Heart left ventricle (tissue), 16 donors: Measurements from ENCODE around the gene DTWD2. TPM values are rescaled to one million over a fixed set of nuclear protein-coding genes. Genes with fewer than 3 reads are reported as not detected.
"Not testable (repeated sequence)": the region's sequence is repeated elsewhere in the genome, so short reads cannot be mapped to it uniquely, and the experiment has no call there.

Source experiments
- ATAC-seq, 4 donors: fragments of 200-7000 bp; cut with Tn5 transposase; one replicate each; pipeline ENCODE4 v1.9.1; 2020 to 2022; ENCODE audit warnings: moderate library complexity in 4 of 4, mild to moderate bottlenecking in 3 of 4, moderate number of reproducible peaks in 1 of 4
- DNase-seq, 5 donors: peaks; one replicate each; pipeline ENCODE4 v3.0.0-alpha.2; 2020
- H3K27ac ChIP-seq, 12 donors: fragments of 200-600 bp; sonication (generic) in 4 of 12; one replicate each; pipeline versions ENCODE4 v1.5.0 to v1.8.0; 2016 to 2022; ENCODE audit warnings: mild to moderate bottlenecking in 2 of 12
- H3K27me3 ChIP-seq, 9 donors: fragments of 200-600 bp; sonication (generic) in 2 of 9; one replicate each; pipeline versions ENCODE4 v1.5.1 to v1.8.0; 2016 to 2022; ENCODE audit warnings: mild to moderate bottlenecking in 3 of 9
- H3K36me3 ChIP-seq, 9 donors: fragments of 200-600 bp; sonication (generic) in 2 of 9; one replicate each; pipeline versions ENCODE4 v1.5.0 to v1.8.0; 2018 to 2022; ENCODE audit warnings: mild to moderate bottlenecking in 2 of 9
- H3K4me1 ChIP-seq, 12 donors: fragments of 200-600 bp; sonication (generic) in 4 of 12; one replicate each; pipeline versions ENCODE4 v1.5.0 to v1.8.0; 2016 to 2022; ENCODE audit warnings: mild to moderate bottlenecking in 3 of 12
- H3K4me3 ChIP-seq, 12 donors: fragments of 200-600 bp; sonication (generic) in 4 of 12; one replicate each; pipeline versions ENCODE4 v1.5.0 to v1.8.0; 2017 to 2022; ENCODE audit warnings: mild to moderate bottlenecking in 9 of 12, moderate library complexity in 4 of 12
- H3K9me3 ChIP-seq, 12 donors: fragments of 200-600 bp; sonication (generic) in 4 of 12; one replicate each; pipeline versions ENCODE4 v1.5.0 to v1.8.0; 2016 to 2022; ENCODE audit warnings: mild to moderate bottlenecking in 1 of 12
- CTCF ChIP-seq, 12 donors: fragments of 200-600 bp; sonication (generic) in 4 of 12; IDR thresholded peaks; one replicate each; pipeline versions ENCODE4 v1.5.0 to v1.8.0; 2018 to 2022; ENCODE audit warnings: antibody characterized with exemption in 12 of 12, mild to moderate bottlenecking in 5 of 12
- POLR2A ChIP-seq, 2 donors: fragments of 450-650 bp; IDR thresholded peaks; one replicate each; pipeline ENCODE4 v1.6.1; 2017; ENCODE audit warnings: antibody characterized with exemption in 2 of 2, mild to moderate bottlenecking in 2 of 2, moderate library complexity in 2 of 2
- WGBS, 4 donors: extraction: QIAGEN DNeasy Blood & Tissue Kit in 2 of 4; methylation state at CpG; one replicate each; pipeline versions ENCODE4 v1.1.5 to v1.1.7; 2013 to 2018; 5-methylcytosine and 5-hydroxymethylcytosine counted together
- intact Hi-C, 10 donors: fragments of 100-400 bp; cut with DNase I; formaldehyde crosslinking; loops; one replicate each; pipeline versions ENCODE4 v1.11.1 to v1.14.2; 2022
- polyA plus RNA-seq, 2 donors: library from polyadenylated mRNA; stranded (reverse); fragments of 200-250 nt; gene quantifications; one replicate each; pipeline ENCODE4 v1.2.3, GENCODE V29; 2013
- total RNA-seq, 9 donors: library from RNA; depleted of rRNA in 2 of 9; stranded (reverse); fragments of >200 nt in 2 of 9; fragmentation: NEBNext Ultra II Directional in 3 of 9; extraction: Animal tissue kit (Norgen Biotek cat#: 25700) in 3 of 9; gene quantifications; one replicate each; pipeline versions ENCODE4 v1.1.0 to v1.2.4, GENCODE V29; 2016 to 2023
- donor health status: ischemic (EF 13 %, LVEDD 7.1; RV severe dilation, severe dysfunction).
- donor health status: healthy with polysubstance abuse.
- donor health status: DM: no; HTN: yes; CAD: no.
- donor health status: DM: no; HTN: no; CAD: no.
- donor health status: ischemic (EF 25% LVEDD 6.9; RV normal size, moderate dysfunction).
- donor health status: ischemic (EF 25% LVEDD 5.7; RV mildly dilated, moderate dysfunction).
- donor health status: healthy.
- donor health status: DM: yes; HTN: yes; CAD: no.
- donor health status: ischemic (EF 35%, LVEDD 5.7; RV mildly dilated, moderate dysfunction).
- donor health status: nonischemic (EF 11% LVEDD 7.7; RV severe dilation, severe dysfunction).
- donor health status: DM: yes; HTN: yes; CAD: no.
- donor health status: PGD.
- donor health status: ischemic (EF 29% LVEDD 5.4; RV normal size, mild dysfunction).
- donor health status: nonischemic (EF 23%, LVEDD 6.1; RV moderate dilation, normal function).

The DTWD2 gene
- total and polyA plus RNA-seq, 11 donors = 3.2 to 16.0 (median 11.7) TPM

GRCh38 chr5:119011186-119011585, 22.8 kb upstream of the DTWD2 start:
- TF ChIP-seq POLR2A (IDR thresholded peaks at IDR 0.05) = no peak
- TF ChIP-seq CTCF (IDR thresholded peaks at IDR 0.05) = no peak

DNA sequence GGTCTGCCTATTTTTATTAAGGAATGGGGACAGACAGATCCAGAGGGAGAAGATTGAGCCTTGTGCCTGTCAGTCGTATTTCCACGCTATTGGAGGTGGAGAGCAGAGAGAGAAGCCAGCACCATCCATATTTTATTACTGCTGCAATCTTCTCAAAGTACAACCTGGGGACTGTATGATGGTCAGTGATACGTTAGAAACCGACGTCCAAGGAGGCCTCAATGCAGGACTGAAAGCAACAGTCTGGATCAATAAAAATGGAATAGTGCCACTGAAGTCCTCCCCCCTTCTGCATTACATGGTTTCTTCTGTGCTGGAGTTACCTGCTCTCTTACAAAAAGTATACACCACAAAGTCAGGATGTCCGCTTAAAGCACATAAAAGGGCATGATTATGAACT, 21.9 kb upstream of the DTWD2 start:
- intact Hi-C loops = no loop called here
- no peak overlapping the region for H3K4me3 ChIP-seq
- no peak for ATAC-seq
- no peaks in the 10 kb centered on the region for H3K9me3 ChIP-seq
- H3K4me1 ChIP-seq = no peaks in the 10 kb centered on the region
- H3K36me3 ChIP-seq = no peaks in the 10 kb centered on the region
- no peaks in the 10 kb centered on the region for H3K27me3 ChIP-seq
- TF ChIP-seq CTCF (IDR thresholded peaks at IDR 0.05) (no peak), POLR2A (IDR thresholded peaks at IDR 0.05) (no peak)
- no peak for DNase-seq
- 91 to 95% (median 93%) methylated on average over 6 of the region's 6 CpGs for WGBS, 4 donors
- no peak overlapping the region for H3K27ac ChIP-seq

More at GRCh38 chr5:119011186-119011585, 22.8 kb upstream of the DTWD2 start:
- DNase-seq = no peak
- H3K4me1 ChIP-seq = no peaks in the 10 kb centered on the region
- 92 to 96% (median 94%) methylated on average over 12 to 13 of the region's 13 CpGs for WGBS, 4 donors
- no peak overlapping the region for H3K27ac ChIP-seq
- H3K9me3 ChIP-seq = no peaks in the 10 kb centered on the region
- intact Hi-C loops = no loop called here
- no peak for ATAC-seq
- H3K4me3 ChIP-seq = no peak overlapping the region
- H3K36me3 ChIP-seq = no peaks in the 10 kb centered on the region
- no peaks in the 10 kb centered on the region for H3K27me3 ChIP-seq

DNA sequence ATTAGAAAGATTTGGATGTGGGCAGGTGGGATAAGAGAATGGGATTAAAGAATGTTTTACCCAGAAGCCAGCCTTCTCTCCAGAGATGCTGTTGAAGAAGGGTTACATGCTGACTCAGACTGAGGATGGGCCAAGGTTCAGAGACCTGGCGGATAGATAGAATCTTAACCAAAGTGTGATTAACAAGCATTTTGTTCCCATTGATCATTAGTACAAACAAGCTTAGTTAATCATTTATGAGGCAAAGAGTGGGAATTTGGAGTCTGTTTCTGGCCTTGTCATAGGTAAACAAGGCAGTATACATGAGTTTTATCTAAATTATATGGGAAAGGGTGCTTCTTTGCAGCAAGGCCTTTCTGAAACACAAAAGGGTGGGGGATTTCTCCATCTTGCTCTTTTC, 20.8 kb upstream of the DTWD2 start:
- no peaks in the 10 kb centered on the region for H3K27me3 ChIP-seq
- DNase-seq (no peak), ATAC-seq (no peak)
- no peaks in the 10 kb centered on the region for H3K4me1 ChIP-seq
- 88 to 98% (median 94%) methylated on average over 1 of the region's 1 CpG for WGBS, 4 donors
- H3K27ac ChIP-seq = no peak overlapping the region
- H3K4me3 ChIP-seq = no peak overlapping the region
- TF ChIP-seq CTCF (IDR thresholded peaks at IDR 0.05) (no peak), POLR2A (IDR thresholded peaks at IDR 0.05) (no peak)
- no peaks in the 10 kb centered on the region for H3K9me3 ChIP-seq
- intact Hi-C loops = no loop called here
- H3K36me3 ChIP-seq = no peaks in the 10 kb centered on the region

DNA sequence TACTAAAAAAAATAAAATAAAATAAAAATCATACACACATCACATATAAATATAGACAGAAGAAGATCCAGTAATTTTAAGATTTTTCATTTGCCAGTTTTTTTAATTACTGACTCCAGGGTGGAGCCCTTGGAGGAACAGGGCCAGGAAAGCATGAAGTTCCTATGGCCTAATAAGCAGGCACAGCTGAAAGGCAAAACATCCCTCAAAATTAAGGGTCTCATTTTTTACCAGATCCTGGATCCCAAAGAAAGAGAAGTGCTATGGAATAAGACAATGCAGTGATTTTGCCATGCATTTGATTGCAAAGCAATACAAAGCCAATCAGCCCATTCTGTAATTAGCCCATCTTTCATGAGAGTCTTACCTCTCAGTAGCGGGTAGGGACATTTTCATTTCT, 11.3 kb upstream of the DTWD2 start:
- no peak for TF ChIP-seq POLR2A (IDR thresholded peaks at IDR 0.05)
- TF ChIP-seq CTCF (IDR thresholded peaks at IDR 0.05) = no peak
- ATAC-seq = no peak

DNA sequence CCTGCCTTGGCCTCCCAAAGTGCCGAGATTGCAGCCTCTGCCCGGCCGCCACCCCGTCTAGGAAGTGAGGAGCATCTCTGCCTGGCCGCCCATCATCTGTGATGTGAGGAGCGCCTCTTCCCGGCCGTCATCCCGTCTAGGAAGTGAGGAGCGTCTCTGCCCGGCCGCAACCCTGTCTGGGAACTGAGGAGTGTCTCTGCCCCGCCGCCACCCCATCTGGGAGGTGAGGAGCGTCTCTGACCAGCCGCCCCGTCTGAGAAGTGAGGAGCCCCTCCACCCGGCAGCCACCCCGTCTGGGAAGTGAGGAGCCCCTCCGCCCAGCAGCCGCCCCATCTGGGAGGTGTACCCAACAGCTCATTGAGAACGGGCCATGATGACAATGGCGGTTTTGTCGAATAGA, 10.5 kb upstream of the DTWD2 start:
- H3K9me3 ChIP-seq = peaks cover 0 to 16% (median 7%) of the 10 kb centered on the region in 12 donors
- H3K27ac ChIP-seq, H3K36me3 ChIP-seq, H3K27me3 ChIP-seq, H3K4me3 ChIP-seq, ATAC-seq, DNase-seq, H3K4me1 ChIP-seq, intact Hi-C loops: not testable (repeated sequence)
- WGBS, 4 donors = 90 to 94% (median 92%) methylated on average over 21 to 24 of the region's 24 CpGs

More for the DNA sequence above, 11.3 kb upstream of the DTWD2 start:
- Histone ChIP-seq H3K9me3 (peaks cover 0 to 16% (median 7%) of the 10 kb centered on the region in 12 donors), H3K4me3 (no peak overlapping the region), H3K4me1 (no peaks in the 10 kb centered on the region), H3K36me3 (no peaks in the 10 kb centered on the region), H3K27me3 (no peaks in the 10 kb centered on the region), H3K27ac (no peak overlapping the region)
- intact Hi-C loops = no loop called here
- WGBS, 4 donors = 92 to 100% (median 96%) methylated on average over 1 of the region's 1 CpG
- no peak for DNase-seq
